Retinal pigment epithelial cell (primary cell): Measurements from ENCODE around the gene LTB4R2.

Experiments used
- DNase-seq: peaks from one replicate; pipeline ENCODE4 v3.0.0-alpha.2; 2010; ENCODE audit warnings: low read depth
- H3K4me3 ChIP-seq: 2 replicates; pipeline ENCODE4 v1.5.1; 2011; ENCODE audit warnings: mild to moderate bottlenecking, low read length, control low read depth, moderate library complexity
- TF ChIP-seq, protein P1 (sequence below): conservative IDR thresholded peaks from 2 replicates; pipeline ENCODE4 v1.5.1; 2011; ENCODE audit warnings: low read depth, low read length, control low read depth, inconsistent platforms

The LTB4R2 gene

DNA sequence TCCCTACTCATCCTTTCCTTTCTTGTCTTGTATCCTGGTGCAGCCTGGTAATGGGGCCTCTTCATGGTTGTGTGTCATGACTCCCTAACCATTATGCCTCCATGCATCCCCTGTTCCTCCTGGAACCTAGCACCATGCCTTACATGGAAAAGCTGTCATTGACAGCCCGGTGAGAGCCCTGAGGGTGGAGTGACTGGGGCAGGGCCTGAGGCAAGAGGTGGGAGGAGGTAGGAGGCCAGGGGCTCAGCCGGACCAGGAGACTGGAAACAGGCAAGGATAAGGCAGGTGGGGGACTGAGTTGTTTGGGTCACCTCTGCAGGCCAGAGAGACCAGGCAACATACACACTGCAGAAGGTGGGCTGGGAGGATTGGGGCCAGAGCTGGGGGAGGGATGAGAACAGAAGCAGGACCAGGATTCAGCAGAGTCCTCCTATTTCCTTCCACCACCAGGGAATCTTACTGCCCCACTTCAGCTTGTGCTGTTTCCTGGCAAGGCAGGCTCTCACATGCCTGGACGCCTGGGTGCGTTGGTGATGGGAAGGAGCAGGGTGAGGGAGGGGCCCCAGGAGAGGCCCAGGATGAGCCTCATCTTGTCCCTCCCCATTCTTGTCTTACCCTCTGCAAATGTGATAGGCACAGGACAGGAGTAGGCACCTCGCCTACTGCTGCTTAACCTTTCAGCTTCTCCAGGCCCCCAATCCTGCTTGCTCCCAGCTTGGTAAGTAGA is at the start of gene LTB4R2:
Gene LTB4R2 (plus strand): TSS at position 603 of the 727 bp plus-strand sequence. CDS start 525 bp downstream, outside the sequence.
- no peak for DNase-seq
- no peak within 1 kb of the TSS for H3K4me3 ChIP-seq
- TF ChIP-seq, protein P1, sequence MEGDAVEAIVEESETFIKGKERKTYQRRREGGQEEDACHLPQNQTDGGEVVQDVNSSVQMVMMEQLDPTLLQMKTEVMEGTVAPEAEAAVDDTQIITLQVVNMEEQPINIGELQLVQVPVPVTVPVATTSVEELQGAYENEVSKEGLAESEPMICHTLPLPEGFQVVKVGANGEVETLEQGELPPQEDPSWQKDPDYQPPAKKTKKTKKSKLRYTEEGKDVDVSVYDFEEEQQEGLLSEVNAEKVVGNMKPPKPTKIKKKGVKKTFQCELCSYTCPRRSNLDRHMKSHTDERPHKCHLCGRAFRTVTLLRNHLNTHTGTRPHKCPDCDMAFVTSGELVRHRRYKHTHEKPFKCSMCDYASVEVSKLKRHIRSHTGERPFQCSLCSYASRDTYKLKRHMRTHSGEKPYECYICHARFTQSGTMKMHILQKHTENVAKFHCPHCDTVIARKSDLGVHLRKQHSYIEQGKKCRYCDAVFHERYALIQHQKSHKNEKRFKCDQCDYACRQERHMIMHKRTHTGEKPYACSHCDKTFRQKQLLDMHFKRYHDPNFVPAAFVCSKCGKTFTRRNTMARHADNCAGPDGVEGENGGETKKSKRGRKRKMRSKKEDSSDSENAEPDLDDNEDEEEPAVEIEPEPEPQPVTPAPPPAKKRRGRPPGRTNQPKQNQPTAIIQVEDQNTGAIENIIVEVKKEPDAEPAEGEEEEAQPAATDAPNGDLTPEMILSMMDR = no peak

- no peak for DNase-seq
- TF ChIP-seq, protein P1 = no peak
- H3K4me3 ChIP-seq = no peak overlapping the region
These were observed 49.2 kb upstream of the LTB4R2 start for GRCh38 chr14:24260780-24261157.

- DNase-seq = no peak
- H3K4me3 ChIP-seq = no peak overlapping the region
- TF ChIP-seq, protein P1 = no peak
These were observed 48.5 kb upstream of the LTB4R2 start for GRCh38 chr14:24261256-24261968.

- TF ChIP-seq, protein P1 = no peak
- H3K4me3 ChIP-seq = no peak overlapping the region
- DNase-seq = no peak
These were observed 48.0 kb upstream of the LTB4R2 start for GRCh38 chr14:24261969-24262327.

DNA sequence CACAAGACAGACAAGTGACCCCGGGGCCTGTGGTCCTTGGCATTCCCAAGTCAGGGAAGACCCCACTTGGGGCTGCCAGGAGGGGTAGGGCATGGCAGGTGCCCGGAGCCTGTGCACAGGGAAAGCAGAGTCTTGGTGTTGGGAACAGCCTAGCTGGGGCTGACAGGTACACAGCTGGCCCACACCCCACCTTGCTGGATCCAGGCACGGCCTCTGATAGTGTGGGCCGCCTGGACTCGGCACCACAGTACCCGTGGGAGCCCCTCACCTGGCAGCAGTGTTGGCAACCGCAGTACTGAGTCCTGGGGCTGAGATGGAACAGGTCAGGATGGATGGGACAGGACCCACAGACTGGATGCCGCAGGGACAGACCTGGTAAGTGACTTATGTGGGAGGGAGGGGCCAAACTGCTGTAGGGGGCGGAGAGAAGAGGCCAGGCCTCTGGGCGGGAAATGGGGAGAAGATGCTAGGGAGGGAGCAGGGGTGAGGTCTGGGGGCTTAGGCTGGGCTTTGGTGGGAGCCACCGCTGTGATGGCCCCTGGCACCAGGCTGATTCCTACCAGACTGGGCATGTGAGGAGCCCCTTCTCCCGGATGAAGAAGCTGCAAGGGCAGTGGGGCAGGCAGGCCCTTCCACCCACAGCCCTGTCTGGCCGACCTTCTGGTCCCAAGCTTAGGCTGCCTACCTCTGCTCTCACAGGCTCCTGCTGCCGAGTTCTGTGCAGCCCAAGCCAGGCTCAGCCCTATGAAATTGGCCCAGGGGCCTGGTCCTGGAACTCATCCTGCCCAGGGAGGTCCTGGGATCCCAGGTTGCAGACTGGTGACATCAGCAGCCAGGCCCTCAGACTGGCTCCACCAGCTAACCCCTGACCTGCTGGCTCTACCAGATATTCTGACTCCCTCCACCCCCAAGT is 46.9 kb upstream of the LTB4R2 start, which contains the start of gene TGM1:
Gene TGM1 (minus strand): TSS at position 357 of the 913 bp plus-strand sequence. CDS start 825 bp downstream, outside the sequence.
- TF ChIP-seq, protein P1 = no peak
- no peak for DNase-seq
- no peak within 1 kb of the TSS for H3K4me3 ChIP-seq

DNA sequence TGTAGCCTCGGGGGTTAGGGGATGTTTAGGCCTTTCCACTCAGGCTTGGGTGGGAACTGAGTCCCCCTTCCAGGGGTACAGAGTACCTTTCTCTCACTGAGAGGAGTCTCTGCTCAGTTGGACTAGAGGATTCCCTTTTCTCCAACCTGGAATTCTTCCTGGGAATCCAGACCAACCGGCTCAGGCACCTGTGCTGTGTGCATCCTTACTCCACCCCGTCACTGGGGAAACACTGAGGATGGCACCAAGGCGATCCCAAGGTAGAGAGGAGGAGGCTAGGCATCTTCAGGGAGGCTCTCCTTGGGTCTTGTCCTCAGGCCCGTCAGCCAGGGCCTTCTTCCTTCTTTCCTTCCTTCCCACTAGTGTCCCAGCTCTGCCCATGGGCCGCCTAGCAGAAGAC is 46.1 kb upstream of the LTB4R2 start:
- TF ChIP-seq, protein P1 = no peak
- H3K4me3 ChIP-seq = no peak overlapping the region
- no peak for DNase-seq
